Nephron (organoid): Measurements from ENCODE around the gene SLC27A4.

Source experiments
- H3K27ac Mint-ChIP-seq, 3 experiments: 2 replicates each; pipeline ENCODE4 v1.8.0; 2020; ENCODE audit warnings: mixed read lengths in 3 of 3, mild to moderate bottlenecking in 2 of 3, moderate library complexity in 1 of 3
- H3K27me3 Mint-ChIP-seq: 2 replicates; pipeline ENCODE4 v1.8.0; 2021; ENCODE audit warnings: low read depth, mild to moderate bottlenecking, moderate library complexity, mixed read lengths
- H3K36me3 Mint-ChIP-seq: 2 replicates; pipeline ENCODE4 v1.8.0; 2020; ENCODE audit warnings: low read depth, mixed read lengths
- H3K4me1 Mint-ChIP-seq: 2 replicates; pipeline ENCODE4 v1.8.0; 2020; ENCODE audit warnings: mixed read lengths
- H3K4me3 Mint-ChIP-seq, 3 experiments: 2 replicates each; pipeline ENCODE4 v1.8.0; 2020; ENCODE audit warnings: mild to moderate bottlenecking in 3 of 3, mixed read lengths in 3 of 3, moderate library complexity in 2 of 3
- H3K9me3 Mint-ChIP-seq: 2 replicates; pipeline ENCODE4 v1.8.0; 2020; ENCODE audit warnings: mixed read lengths
- TF ChIP-seq, protein P1 (sequence below), 3 experiments: fragments of 200-600 bp; sonication (generic); IDR thresholded peaks; one replicate each; pipeline ENCODE4 v1.5.0; 2021; ENCODE audit warnings: antibody characterized with exemption in 3 of 3; ENCODE audit not compliant: unreplicated experiment in 3 of 3

Gene SLC27A4

DNA sequence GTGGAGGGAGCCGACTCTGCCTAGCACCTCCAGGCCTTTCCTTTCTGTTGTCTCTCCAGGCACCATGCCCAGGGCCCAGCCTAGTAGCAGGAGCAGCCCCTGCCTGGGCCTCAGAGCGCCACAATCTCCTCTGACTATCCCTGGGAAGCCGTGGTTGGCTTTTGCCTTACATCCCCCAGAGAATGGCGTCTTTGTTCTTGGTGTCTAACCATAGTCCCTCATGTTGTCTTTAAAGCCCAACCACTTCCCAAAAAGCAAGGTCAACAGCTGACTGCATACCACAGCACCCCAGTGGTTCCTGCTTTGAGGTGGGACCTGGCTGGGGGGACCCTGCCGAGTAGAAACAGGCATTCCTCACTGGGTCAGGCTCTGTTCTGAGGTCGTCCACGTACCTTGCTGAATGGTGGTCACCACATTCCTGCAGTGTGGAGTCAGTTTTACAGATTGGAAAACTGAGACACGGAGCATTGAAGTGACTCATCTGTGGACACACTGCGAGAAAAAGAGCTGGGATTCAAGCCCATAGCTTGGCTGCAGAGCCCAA is 66.6 kb downstream of the SLC27A4 start:
- TF ChIP-seq, protein P1, sequence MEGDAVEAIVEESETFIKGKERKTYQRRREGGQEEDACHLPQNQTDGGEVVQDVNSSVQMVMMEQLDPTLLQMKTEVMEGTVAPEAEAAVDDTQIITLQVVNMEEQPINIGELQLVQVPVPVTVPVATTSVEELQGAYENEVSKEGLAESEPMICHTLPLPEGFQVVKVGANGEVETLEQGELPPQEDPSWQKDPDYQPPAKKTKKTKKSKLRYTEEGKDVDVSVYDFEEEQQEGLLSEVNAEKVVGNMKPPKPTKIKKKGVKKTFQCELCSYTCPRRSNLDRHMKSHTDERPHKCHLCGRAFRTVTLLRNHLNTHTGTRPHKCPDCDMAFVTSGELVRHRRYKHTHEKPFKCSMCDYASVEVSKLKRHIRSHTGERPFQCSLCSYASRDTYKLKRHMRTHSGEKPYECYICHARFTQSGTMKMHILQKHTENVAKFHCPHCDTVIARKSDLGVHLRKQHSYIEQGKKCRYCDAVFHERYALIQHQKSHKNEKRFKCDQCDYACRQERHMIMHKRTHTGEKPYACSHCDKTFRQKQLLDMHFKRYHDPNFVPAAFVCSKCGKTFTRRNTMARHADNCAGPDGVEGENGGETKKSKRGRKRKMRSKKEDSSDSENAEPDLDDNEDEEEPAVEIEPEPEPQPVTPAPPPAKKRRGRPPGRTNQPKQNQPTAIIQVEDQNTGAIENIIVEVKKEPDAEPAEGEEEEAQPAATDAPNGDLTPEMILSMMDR (IDR thresholded peaks at IDR 0.05; ENCODE audit: unreplicated experiment in 3 of 3), result no peak
- H3K27ac Mint-ChIP-seq, result no peak overlapping the region
- H3K4me1 Mint-ChIP-seq, result peaks cover 19% of the 10 kb centered on the region
- H3K9me3 Mint-ChIP-seq, result no peaks in the 10 kb centered on the region
- no peak overlapping the region for H3K4me3 Mint-ChIP-seq
- H3K27me3 Mint-ChIP-seq, result peaks cover 35% of the 10 kb centered on the region
- H3K36me3 Mint-ChIP-seq, result no peaks in the 10 kb centered on the region

DNA sequence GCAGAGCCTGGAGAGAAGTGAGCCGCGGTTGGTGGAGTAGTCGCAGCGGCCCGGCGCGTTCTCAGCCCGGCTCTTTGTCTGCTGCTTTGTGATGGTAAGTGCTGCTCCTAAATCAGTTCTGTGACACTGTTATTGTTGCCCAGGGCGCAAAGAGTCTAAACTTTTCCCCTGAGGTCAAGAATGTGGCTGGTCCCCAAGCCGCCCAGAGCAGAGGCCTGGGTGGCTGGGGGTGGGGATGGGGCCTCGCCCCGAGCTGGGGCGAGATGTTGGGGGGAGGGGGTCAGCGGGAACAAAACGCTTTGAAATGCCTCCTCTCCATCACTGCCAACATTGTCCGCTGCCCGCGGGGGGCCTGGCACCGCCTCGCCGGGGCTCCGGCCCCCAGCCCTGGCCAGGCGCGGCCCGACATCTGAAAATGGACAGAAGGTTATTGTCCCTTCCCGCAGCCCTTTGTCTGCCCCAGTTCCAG is 68.7 kb downstream of the SLC27A4 start:
- H3K4me3 Mint-ChIP-seq, result no peak overlapping the region
- no peaks in the 10 kb centered on the region for H3K9me3 Mint-ChIP-seq
- H3K27me3 Mint-ChIP-seq, result peaks cover 32% of the 10 kb centered on the region
- H3K4me1 Mint-ChIP-seq, result peaks cover 19% of the 10 kb centered on the region
- no peaks in the 10 kb centered on the region for H3K36me3 Mint-ChIP-seq
- no peak overlapping the region for H3K27ac Mint-ChIP-seq
- TF ChIP-seq, protein P1 (IDR thresholded peaks at IDR 0.05; ENCODE audit: unreplicated experiment in 3 of 3), result no peak

DNA sequence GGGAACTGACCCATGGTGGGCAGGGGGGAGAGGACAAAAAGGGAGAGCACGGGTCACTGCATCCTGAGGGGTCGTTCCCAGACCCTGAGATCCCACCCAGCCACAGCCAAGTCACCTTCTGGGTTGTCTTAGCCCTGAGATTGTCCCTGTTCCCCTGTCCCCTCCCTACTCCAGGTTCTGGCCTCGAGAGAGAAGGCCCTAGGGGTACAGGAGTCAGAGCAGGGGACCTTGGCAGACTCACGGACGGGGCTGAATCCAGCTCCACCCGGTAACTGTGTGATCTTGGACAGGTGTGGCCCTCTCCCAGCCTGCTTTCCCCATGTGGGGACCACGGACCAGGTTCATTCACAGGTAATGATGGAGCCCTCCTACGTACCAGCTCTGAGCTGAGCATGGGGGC is 69.1 kb downstream of the SLC27A4 start:
- H3K4me1 Mint-ChIP-seq, result peaks cover 19% of the 10 kb centered on the region
- H3K27ac Mint-ChIP-seq, result no peak overlapping the region
- H3K9me3 Mint-ChIP-seq, result no peaks in the 10 kb centered on the region
- H3K36me3 Mint-ChIP-seq, result no peaks in the 10 kb centered on the region
- no peak overlapping the region for H3K4me3 Mint-ChIP-seq
- TF ChIP-seq, protein P1 (IDR thresholded peaks at IDR 0.05; ENCODE audit: unreplicated experiment in 3 of 3), result no peak
- peaks cover 35% of the 10 kb centered on the region for H3K27me3 Mint-ChIP-seq

DNA sequence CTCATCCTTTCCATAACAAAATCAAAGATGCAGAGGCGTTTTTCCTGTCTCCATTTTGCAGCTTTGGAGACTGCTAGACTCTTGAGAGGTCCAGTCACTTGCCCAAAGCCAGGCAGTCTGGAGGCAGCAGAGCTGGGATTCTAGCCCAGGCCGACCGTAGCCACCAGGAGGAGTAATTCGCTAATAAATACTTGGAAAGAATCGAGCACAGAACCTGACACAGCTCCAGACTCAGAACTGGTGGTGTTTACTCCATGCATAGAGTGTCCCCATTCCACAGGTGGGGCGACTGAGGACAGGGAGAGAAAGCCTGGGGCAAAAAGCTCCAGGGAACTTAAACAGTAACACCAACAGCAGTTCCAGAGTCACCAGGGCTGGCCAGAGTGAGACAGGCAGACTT is 69.7 kb downstream of the SLC27A4 start:
- no peak overlapping the region for H3K4me3 Mint-ChIP-seq
- peaks cover 39% of the 10 kb centered on the region for H3K27me3 Mint-ChIP-seq
- no peak overlapping the region for H3K27ac Mint-ChIP-seq
- TF ChIP-seq, protein P1 (IDR thresholded peaks at IDR 0.05; ENCODE audit: unreplicated experiment in 3 of 3), result no peak
- H3K9me3 Mint-ChIP-seq, result no peaks in the 10 kb centered on the region
- H3K4me1 Mint-ChIP-seq, result peaks cover 19% of the 10 kb centered on the region
- H3K36me3 Mint-ChIP-seq, result no peaks in the 10 kb centered on the region
